HG02571 (cell line): ENCODE measurements around the gene ATP23.

Experiments
- ATAC-seq: cut with Tn5 transposase; IDR thresholded peaks from one replicate; pipeline ENCODE4 v1.9.1; 2021; ENCODE audit warnings: mild to moderate bottlenecking, moderate library complexity; ENCODE audit not compliant: unreplicated experiment

ATP23 gene

GRCh38 chr12:57965766-57966165 is 24.4 kb downstream of the ATP23 start:
- ATAC-seq, result no peak

GRCh38 chr12:57966536-57966935 is 25.2 kb downstream of the ATP23 start:
- no peak for ATAC-seq

GRCh38 chr12:57983146-57983857 is 41.9 kb downstream of the ATP23 start:
- ATAC-seq, result no peak

GRCh38 chr12:57983858-57984505 is 42.6 kb downstream of the ATP23 start:
- no peak for ATAC-seq

- no peak for ATAC-seq
Measured at GRCh38 chr12:57984629-57985151, 43.3 kb downstream of the ATP23 start.

- no peak for ATAC-seq
Measured at GRCh38 chr12:57985685-57986084, 44.3 kb downstream of the ATP23 start.

GRCh38 chr12:57989838-57990237 is 48.5 kb downstream of the ATP23 start:
- no peak for ATAC-seq

- no peak for ATAC-seq
Measured at GRCh38 chr12:57990241-57990883, 49.0 kb downstream of the ATP23 start.

- ATAC-seq, result no peak
Measured at GRCh38 chr12:57992001-57992400, 50.6 kb downstream of the ATP23 start.

- ATAC-seq, result no peak
Measured at GRCh38 chr12:57993030-57993429, 51.7 kb downstream of the ATP23 start.

GRCh38 chr12:57993834-57994233 is 52.5 kb downstream of the ATP23 start:
- ATAC-seq, result no peak

GRCh38 chr12:57996520-57996919 is 55.2 kb downstream of the ATP23 start:
- no peak for ATAC-seq

GRCh38 chr12:57998251-57998650 is 56.9 kb downstream of the ATP23 start:
- no peak for ATAC-seq

- no peak for ATAC-seq
Measured at GRCh38 chr12:58000499-58000898, 59.1 kb downstream of the ATP23 start.

- ATAC-seq, result no peak
Measured at GRCh38 chr12:58007875-58008274, 66.5 kb downstream of the ATP23 start.

- ATAC-seq, result no peak
Measured at GRCh38 chr12:58008634-58009033, 67.3 kb downstream of the ATP23 start.
